ENCODE measurements around the gene HOXB5.
A peak's percentile ranks its signal among the peaks of the same experiment; 100 is the strongest.

The HOXB5 gene

GRCh38 chr17:48593126-48593829 lies at the start of gene HOXB5:
TSS of gene HOXB5 (minus strand) at chr17:48593779. CDS start at chr17:48593682, 97 bp downstream.
- DNase-seq: no peak

- DNase-seq: no peak
These were observed 49.5 kb upstream of the HOXB5 start for GRCh38 chr17:48642843-48643696.

DNA sequence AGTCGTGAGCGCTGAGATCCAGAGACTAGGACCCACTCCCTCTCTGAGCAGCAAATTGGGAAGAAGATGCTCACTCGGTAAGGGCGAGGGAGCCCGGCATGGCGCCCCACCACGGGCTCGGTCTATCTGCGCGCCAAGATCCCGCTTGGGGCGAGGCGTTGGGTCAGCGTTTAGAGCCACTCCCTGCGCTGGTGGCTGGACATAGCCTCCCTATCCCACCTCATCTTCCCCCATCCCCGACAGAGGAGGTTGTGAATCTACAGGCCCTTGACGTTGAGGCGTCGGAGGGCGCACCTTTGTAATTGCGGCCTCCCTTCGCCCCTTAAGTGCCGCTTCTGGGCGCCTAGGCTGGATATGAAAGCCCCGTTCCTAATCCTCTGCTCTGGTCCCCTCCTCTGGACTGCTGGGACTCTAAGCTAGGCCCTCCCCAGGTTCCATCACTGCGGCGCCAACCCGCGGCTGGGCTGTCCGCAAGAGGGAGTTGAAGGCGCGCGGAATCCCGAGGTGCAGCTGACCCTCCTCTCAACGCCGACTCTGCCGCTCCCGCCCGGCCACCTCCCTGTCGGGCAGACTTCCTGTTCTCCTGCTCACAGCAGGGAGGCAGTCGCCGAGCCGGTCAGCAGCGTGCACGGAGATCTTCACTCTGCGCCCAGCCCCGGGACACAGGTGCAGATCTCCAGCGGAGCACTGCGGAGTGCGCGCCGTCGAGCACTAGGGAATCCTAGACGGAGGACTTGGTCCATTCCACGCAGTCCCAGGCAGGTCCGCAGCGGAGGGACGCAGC lies 48.7 kb upstream of the HOXB5 start:
- DNase-seq: no peak

DNA sequence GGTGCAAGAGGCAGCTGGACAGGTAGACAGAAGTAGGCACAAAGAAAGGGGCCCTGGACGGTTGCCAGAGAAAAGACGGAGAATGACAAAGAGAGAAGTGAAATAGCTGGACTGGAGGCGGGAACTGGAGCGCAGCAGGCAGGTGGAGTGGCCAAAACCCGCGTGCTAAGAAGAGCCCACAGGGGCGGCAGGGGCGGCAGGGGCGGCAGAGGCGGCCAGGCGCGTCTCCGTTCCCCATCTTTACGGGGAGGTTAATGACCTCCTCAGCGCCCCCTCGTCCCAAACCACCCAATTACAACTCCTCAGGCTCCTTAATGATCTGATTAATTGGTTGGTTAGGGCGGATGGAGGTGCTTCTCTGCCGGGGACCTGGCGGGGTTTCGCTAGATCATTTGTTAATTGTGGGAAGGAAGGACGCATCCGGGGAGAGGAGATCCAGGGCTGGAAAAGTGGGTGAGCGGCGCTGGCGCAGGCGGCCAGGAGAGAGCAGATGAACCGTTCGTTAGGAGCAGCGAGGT lies 48.0 kb upstream of the HOXB5 start:
- no peak for DNase-seq

GRCh38 chr17:48640858-48641180 lies 47.2 kb upstream of the HOXB5 start:
- no peak for DNase-seq

- DNase-seq: no peak
These were observed 46.6 kb upstream of the HOXB5 start for GRCh38 chr17:48639982-48640857.

DNA sequence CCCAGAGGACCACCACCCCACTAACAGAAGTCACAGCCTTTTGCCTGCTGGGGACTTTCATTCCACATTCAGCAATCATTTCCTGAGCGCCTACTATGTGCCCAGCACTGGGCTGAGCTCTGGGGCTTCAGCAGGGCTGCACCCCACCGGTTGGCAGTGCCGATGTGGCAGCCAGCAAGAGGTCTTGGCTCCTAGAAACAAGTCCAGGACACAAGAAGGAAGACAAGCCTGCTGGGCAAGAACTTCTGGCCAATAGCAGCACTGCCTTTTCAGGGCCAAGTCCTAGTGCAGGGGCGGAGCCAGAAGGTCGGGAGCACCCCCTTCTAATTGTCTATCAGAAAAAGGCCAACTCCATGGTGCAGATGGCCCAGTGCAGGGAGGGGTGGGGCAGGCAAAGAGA lies 45.6 kb upstream of the HOXB5 start:
- DNase-seq: no peak

DNA sequence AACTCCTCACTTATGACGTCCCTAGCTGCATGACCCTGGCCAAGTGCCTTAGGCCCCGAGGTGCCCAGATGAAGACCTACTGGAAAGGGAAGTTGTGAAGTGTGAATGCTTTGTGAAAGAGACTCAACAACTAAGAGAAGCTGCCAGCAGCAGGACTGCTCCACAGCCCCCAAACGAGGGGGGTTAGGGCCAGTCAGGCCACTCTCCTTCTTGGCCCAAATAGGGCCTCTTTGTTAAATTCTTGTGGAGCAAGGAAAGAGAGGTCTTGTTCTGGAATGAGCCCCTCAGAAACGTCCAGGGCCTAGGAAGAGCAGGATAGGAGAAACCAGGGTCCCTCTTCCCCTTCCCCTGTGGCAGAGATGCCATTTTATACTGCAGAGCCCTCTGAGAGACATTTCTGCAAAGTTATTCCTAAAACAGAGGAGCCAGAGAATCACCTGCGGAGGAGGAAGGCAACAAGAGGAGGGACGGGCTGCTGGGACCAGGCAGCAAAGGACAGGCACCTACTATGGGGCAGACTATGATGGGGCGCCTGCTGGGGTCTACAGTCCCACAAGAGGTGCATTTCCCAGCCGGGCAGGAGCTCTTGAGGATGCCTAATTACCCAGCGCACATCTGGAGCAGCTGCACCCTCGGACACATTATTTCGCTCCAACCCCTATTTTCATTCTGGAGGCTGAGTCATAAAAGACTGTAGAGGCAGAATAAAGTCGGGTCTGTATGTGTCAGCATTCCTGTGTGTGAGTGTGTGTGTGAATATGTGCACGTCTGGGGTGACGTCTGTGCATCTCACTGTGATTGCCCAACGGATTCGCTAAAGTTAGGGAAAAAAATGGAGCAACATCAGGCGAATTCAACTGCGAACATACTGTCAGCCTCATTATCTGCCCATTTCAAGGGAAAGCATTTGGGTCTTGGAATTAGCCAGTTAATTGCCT lies 44.0 kb upstream of the HOXB5 start:
- no peak for DNase-seq

DNA sequence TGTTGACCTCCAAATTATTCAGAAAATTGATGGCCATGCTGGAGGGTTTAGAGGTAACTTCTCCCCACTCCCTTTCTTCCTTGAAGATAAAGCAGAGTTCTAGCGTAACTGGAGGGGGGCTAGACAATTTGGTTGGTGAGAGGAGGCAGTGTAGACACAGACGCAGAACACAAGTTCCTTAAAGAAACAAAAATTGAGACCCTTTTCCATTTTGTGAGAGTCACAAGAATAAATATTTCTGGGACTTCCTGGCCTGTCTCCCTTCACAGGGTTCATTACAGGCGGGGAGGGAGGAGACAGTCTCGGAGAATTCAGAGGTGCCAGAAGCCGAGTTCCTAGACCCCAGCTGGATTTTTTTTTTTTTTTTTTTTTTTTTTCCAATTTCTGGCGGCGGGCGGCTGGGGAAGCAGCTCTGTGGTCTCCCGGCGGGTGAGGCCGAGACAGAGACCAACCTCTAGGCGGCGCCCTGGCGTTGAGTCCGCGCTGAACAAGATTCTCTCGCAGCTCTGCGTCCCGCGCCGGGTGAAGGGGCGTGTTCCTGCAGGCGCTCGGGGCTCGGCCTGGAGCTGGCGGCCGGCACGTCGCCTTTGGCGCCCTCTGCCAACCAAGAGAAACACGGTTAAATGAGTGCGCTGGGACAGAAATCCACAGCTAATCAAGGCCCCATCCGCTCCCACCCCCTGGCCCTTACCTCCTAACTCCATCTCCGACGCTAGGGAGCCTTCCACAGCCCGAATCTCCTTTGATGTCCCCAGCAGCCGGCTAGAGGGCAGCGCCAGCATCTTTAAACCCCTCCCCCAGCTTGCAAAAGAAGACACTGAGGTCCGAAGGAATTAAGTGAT lies 42.8 kb upstream of the HOXB5 start:
- peak; percentile 66 for DNase-seq

DNA sequence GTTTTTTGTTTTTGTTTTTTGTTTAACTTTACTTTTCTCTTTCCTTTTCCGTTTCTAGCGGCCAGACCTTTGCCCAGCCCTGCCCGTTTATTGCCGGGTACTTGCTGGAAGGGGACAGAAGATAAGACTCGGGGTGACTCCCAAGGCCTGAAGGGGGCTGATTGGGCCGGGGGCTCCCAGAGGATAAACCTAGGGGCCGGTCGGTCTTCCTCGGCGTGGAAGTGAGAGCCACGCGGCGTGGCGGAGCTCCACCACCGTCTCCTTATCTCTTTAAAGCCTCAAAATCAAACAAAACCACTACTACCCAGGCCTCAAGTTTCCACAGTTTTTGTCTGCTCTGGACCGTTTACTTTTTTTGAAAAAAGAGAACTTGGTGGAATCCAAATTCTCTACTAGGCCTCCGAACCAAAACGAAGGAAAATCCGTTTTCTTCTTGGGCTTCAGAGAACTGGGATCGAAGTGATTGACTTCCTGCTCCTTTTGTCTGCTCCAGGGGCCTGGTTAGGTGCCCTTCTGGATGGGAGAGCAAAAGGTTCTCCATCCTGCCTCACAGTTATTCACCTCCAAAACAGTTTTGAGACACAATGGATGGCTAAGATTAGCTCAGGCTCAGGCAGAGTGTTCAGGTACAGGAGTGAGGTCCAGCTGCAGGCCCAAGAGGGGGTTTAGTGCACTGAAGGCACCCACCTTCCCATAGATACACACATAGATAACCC lies 41.1 kb upstream of the HOXB5 start:
- no peak for DNase-seq

DNA sequence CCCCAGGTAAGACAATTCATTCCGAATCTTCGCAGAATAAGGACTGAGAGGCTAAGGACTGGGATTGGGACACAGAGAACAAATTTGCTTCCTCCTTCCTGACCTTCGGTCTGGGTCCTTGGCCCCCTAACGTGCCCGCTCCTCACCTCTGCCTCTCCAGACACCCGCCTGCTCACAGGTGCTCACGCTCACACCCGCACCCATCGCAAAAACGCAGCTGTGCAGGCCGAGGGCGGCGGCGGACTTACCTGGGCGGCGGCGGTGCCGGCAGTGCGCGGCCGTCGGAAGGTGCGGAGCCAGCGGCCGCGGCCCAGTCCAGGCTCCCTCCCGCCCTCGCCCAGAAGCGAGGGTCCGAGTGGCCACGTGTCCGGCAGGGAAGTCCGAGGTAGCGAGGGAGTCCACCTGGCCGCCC lies 39.7 kb upstream of the HOXB5 start:
- DNase-seq: no peak

DNA sequence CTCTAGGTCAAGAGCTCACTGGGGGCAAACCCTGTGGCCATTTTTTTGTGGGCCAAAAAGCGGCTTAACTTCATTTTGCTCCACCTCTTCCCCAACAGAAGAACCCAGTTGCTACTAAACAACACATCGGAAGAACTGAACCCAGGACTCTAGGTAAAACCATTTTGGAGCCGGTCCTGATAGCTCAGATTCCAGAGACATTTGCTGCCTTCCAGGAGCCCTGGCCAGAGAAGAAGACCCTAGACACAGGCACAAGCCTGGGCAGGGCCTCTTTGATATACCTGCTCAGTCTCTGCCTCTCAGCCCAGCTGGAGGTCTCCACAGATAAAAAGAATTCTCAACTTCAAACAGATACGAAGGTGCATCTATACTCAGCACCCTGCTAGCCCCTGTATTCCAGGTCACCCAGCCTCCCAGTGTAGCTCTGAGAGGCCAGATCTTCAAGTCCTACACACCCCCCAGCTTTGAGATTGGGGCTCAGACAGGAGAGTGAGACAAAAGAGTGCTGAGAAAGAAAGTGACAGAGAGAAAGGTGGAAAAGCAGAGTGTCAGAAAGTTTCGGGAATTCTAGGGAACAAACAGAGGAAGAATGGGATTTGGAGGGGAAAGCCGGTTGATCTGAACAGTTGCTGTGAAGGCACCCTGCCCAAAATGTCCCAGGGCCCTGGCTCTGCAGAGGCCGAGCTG lies 39.1 kb upstream of the HOXB5 start:
- no peak for DNase-seq

DNA sequence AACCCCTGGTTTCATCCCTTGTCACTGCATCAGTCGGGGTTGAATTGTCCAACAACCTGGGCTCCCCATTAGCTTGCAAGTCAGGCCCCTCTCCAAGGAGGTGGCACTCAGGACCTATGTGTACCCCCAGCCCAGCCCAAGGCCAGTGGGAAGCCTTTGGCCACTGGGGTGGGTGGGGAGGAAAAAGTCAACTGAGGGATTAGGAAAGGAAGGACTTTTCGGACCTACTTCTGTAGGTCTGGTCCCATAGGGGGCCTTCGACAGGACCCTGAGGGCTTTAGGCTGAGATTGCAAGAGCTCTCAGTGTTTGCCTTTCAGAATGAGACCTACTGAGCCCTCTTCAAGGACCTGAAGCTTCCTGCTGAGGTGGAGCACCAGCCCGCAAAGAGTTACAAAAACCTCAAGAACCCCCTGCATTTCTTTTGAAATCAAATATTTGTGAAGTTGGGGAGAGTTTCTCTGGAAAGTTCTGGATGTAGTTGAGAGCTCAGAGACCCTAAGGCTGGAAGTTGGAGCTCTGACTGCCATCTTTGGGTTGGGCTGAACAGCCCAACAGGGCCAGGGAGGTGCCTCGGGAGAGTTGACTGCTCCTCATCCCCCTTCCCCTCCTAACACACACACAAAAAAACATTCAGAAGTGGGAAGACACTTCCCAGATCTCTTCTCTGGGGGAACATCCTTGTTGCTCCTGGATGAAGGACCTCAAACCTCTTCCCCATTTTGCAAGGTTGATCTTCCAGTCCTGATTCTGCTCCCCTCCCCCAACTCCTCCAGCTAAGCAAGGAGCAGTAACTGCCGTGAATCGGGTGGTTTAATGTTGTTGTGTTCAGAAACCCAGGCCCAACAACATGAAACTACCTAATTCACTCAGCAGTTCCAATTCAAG lies 38.4 kb upstream of the HOXB5 start:
- no peak for DNase-seq

- no peak for DNase-seq
These were observed 37.5 kb upstream of the HOXB5 start for GRCh38 chr17:48630925-48631692.

DNA sequence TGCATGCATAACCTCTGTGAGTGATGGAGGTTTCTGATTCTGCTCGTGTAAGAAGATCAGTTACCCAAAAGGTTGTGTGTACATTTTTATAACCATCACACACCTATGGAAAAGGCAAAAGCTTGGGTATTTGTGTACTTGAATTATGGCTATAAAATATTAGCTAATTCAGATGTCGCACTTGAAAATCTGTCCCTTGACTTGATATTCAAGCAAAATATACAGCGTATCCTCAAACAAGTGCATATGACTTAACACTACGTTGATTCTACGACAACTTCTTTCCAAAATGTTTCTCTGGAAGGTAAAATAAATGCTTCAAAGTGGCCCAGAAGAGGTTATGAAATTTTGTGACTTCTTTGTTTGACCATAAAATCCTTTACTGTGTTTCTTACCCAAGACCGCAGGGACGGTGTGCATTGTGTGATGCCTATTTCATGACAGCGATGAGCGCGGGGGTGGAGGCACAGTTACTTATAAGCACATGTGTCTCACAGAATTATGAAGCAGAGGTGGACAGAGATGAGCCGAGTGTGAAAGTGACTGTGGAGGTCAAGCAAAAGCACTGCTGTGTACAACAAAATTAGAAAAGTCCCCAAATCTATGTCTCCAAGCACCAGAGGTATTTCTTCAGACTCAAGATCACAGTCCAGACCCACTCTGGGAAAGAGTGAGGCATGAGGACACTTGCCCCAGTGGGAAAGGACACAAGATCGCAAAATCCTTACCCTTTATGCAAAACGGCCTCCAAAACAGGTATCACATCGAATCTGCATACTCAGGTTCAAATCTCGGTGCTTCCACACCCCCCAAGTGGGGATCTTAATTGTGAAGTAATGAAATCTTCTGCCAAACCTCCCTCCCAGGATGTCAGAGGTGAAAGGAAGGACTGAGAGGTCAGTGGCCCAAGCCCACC lies 36.7 kb upstream of the HOXB5 start:
- DNase-seq: no peak

GRCh38 chr17:48629411-48629759 lies 35.8 kb upstream of the HOXB5 start:
- no peak for DNase-seq

Measured in stimulated activated CD4-positive, alpha-beta T cell treated with anti-CD3 and anti-CD28 coated beads, Interleukin-12 subunit alpha, Interleukin-12 subunit beta, amount 100 ng/mL, for 4 hours (primary cell).